ENCODE measurements around the gene ZNG1A.
"Not testable (repeated sequence)": the region's sequence is repeated elsewhere in the genome, so short reads cannot be mapped to it uniquely, and the experiment has no call there.

Gene ZNG1A

GRCh38 chr9:178970-179383 lies at the start of gene ZNG1A:
ZNG1A (minus strand) TSS chr9:179056; CDS start chr9:178969, 87 bp downstream.
- peak; percentile 67 to 72 for DNase-seq

GRCh38 chr9:227860-228259 lies 49.0 kb upstream of the ZNG1A start:
- DNase-seq, result no peak

- no peak for DNase-seq
Measured at GRCh38 chr9:224582-225520, 46.0 kb upstream of the ZNG1A start.

GRCh38 chr9:224026-224425 lies 45.2 kb upstream of the ZNG1A start:
- DNase-seq, result no peak

GRCh38 chr9:223152-223551 lies 44.3 kb upstream of the ZNG1A start:
- DNase-seq, result no peak

GRCh38 chr9:221989-222776 lies 43.3 kb upstream of the ZNG1A start:
- DNase-seq, result no peak

GRCh38 chr9:219670-220365 lies 41.0 kb upstream of the ZNG1A start:
- no peak for DNase-seq

GRCh38 chr9:219036-219435 lies 40.2 kb upstream of the ZNG1A start:
- DNase-seq, result not testable (repeated sequence)

- DNase-seq, result no peak
Measured at GRCh38 chr9:217950-218349, 39.1 kb upstream of the ZNG1A start.

GRCh38 chr9:216866-217265 lies 38.0 kb upstream of the ZNG1A start:
- no peak for DNase-seq

- DNase-seq, result no peak
Measured at GRCh38 chr9:215631-216155, 36.8 kb upstream of the ZNG1A start.

- peak; percentile 54 to 57 for DNase-seq
Measured at GRCh38 chr9:214648-215493, 36.0 kb upstream of the ZNG1A start, which contains the start of gene DOCK8. DOCK8 (plus strand) TSS chr9:214865; CDS start chr9:214977, 112 bp downstream.

GRCh38 chr9:214351-214647 lies 35.4 kb upstream of the ZNG1A start:
- DNase-seq, result no peak

- not testable (repeated sequence) for DNase-seq
Measured at GRCh38 chr9:213901-214300, 35.0 kb upstream of the ZNG1A start.

GRCh38 chr9:212297-212696 lies 33.4 kb upstream of the ZNG1A start:
- no peak for DNase-seq

- no peak for DNase-seq
Measured at GRCh38 chr9:211557-211956, 32.7 kb upstream of the ZNG1A start.

- no peak for DNase-seq
Measured at GRCh38 chr9:211036-211435, 32.2 kb upstream of the ZNG1A start.

GRCh38 chr9:209143-209758 lies 30.4 kb upstream of the ZNG1A start:
- no peak for DNase-seq

GRCh38 chr9:206481-206880 lies 27.6 kb upstream of the ZNG1A start:
- no peak for DNase-seq

- DNase-seq, result not testable (repeated sequence)
Measured at GRCh38 chr9:199601-200000, 20.7 kb upstream of the ZNG1A start.

- DNase-seq, result peak in 1 of 2 experiments; percentile 2
Measured at GRCh38 chr9:178140-178825, 573 bp downstream of the ZNG1A start.

All from activated CD4-positive, alpha-beta T cell treated with anti-CD3 and anti-CD28 coated beads, Interleukin-2, amount 50 U/mL, for 4 hours (primary cell).